Central memory CD4-positive, alpha-beta T cell (primary cell): ENCODE data around the gene OMP.
"Not testable (repeated sequence)": the region's sequence is repeated elsewhere in the genome, so short reads cannot be mapped to it uniquely, and the experiment has no call there.

Source experiments
- DNase-seq: peaks from one replicate; pipeline ENCODE4 v3.0.0; 2022
- total RNA-seq, 3 experiments: gene quantifications; one replicate each; lab custom pipeline; 2026; lab: John Stamatoyannopoulos, UW

OMP gene, protein sequence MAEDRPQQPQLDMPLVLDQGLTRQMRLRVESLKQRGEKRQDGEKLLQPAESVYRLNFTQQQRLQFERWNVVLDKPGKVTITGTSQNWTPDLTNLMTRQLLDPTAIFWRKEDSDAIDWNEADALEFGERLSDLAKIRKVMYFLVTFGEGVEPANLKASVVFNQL
- total RNA-seq, result 0 reads per million in 3 experiments

- no peak for DNase-seq
These were observed at the start of gene OMP for GRCh38 chr11:77102246-77103210. Gene OMP (plus strand): TSS chr11:77102840. CDS start chr11:77102840, 0 bp downstream.

DNA sequence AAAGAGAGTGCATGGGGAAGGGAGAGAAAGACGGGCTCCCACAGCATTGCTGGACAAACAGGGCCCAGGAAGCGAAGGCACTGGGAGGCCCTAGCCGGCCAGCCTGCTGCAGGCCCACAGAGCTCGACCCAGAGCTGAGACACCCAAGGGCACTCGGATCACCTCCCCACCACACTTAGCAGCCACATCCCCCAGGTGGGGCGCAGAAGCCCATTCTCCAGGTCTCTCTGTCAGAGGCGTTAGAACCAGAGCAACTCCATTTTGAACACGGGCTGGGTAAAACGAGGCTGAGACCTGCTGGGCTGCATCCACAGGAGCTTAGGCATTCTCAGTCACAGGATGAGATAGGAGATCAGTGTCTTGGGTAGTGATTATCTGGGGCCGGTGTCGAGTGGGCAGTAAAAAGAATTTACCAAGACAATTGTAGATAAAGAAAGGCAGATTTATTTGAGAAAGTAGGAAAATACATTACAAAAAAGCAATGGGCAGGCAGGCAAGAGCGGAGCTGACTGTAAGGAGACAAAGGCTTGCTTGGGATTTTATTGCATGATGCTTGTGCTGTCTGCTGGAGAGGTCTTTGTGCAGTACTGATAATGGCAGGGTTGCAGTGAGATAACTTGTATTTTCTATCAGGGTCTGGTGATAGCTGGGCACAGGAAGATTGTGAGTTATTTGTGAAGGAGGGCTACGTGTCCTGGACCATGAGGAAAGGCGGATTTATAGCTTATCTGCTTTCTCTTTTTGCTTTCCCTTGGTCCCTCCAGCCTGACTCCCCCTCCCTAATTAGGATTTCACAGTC is 49.2 kb upstream of the OMP start:
- no peak for DNase-seq

DNA sequence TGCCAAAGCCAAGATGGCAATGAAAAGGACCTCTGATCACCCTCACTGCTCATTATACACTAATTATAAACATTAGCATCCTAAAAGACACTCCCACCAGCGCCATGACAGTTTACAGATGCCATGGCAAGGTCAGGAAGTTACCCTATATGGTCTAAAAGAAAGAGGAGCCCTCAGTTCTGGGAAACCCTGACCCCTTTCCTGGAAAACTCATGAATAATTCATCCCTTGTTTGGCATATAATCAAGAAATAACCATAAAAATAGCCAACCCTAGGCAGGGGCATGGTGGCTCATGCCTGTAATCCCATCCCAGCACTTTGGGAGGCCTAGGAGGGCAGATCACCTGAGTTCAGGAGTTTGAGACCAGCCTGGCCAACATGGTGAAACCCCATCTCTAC is 48.6 kb upstream of the OMP start:
- no peak for DNase-seq

- no peak for DNase-seq
These were observed 47.5 kb upstream of the OMP start for GRCh38 chr11:77055101-77055561.

GRCh38 chr11:77055913-77056312 is 46.7 kb upstream of the OMP start:
- DNase-seq, result no peak

GRCh38 chr11:77056814-77057402 is 45.7 kb upstream of the OMP start:
- no peak for DNase-seq

DNA sequence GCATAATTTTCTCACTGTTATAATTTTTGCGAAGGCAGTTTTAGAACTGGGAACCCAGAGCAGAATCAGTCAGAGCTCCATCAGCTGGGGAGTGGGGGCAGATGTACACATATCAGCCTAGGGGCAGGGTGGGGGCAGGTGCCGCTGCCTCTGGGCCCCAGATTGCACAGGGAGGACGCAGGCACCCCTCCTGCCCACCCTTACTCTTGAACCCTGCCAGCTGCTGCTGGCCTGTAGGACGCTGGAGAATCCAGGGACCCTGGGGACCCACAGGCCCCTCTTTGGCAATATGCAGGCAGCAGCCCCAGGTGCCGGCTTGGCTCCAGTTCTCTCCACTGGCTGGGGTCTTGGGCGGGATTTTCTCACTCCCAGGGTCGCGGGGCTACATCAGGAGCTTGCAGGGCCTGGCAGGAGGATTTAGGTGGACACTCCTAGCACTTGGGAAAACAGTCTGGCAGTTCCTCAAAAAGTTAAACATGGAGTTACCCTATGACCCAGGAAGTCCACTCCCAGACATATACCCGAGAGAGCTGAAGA is 44.6 kb upstream of the OMP start:
- DNase-seq, result no peak

DNA sequence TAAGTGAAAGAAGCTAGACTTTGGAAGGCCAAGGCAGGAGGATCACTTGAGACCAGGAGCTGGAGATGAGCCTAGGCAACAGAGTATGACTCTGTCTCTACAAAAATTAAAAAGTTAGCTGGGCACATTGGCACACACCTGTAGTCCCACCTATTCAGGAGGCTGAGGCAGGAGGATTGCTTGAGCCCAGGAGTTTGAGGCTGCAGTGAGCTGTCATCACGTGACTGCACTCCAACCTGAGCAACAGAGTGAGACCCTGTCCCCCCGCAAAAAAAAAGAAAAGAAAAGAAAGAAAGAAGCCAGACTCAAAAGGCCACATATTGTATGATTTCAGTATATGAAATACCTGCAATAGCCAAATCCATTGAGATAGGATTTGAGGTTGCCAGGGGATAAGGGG is 43.7 kb upstream of the OMP start:
- DNase-seq, result no peak

GRCh38 chr11:77059806-77060205 is 42.8 kb upstream of the OMP start:
- DNase-seq, result no peak

- no peak for DNase-seq
These were observed 42.4 kb upstream of the OMP start for GRCh38 chr11:77060234-77060633.

GRCh38 chr11:77061258-77061657 is 41.4 kb upstream of the OMP start:
- DNase-seq, result not testable (repeated sequence)

- no peak for DNase-seq
These were observed 39.7 kb upstream of the OMP start for GRCh38 chr11:77062924-77063323.

- DNase-seq, result no peak
These were observed 39.2 kb upstream of the OMP start for GRCh38 chr11:77063407-77063806.

- DNase-seq, result no peak
These were observed 38.8 kb upstream of the OMP start for GRCh38 chr11:77063861-77064260.

- no peak for DNase-seq
These were observed 37.9 kb upstream of the OMP start for GRCh38 chr11:77064648-77065217.

DNA sequence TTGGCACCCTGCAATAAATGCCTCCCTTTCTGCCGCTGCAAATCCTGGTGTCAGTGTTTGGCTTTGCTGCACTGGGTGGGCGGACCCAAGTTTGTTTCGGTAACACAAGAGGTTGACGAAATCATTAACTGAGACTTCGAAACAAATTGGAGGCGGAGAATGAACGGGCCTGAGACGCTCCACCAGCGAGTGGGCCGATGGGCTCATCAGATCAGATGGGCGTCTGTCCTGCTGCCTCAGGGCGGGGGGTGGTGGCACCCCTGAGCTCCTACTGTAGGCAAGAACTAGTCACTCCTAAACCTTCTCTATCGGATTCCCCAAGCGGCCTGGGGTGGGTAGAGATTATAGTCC is 36.8 kb upstream of the OMP start:
- no peak for DNase-seq

DNA sequence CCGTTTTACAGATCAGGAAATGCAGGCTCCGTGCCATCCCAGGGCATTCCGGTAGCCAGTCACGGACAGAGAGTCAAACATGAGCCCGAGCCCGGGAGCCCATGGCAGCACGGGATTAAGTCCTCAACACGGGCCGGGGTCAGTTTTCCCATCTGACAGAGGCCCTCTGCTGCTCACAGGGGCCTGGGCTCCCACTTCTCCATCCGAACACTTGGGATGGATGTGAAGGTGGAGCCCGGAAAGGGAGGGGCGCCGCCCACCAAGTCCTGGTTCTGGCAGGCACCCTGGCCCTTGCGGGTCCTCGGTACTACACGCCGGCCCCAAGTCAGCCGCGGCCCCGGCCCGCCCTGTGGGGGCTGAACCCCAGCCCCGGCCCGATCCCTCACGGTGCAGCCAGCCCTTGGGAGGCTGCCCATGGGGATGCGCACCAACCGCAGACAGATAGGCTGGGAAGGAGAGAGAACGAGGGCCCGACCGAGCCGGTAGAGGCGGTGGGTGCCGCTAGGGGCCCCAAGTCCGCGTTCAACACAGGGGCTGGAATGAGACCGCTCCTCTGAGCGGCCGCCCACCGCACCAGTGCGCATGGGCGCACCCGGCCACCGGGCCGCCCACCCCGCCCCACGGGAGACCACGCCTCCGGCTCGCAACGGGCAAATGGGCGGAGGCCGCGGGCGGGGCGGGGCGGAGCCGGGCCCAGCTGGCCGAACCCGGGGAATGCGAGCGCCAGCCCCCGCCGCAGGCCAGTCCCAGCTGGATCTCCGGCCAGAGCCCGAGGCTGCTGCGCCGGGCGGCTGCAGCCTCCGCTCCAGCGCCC is 36.2 kb upstream of the OMP start, which contains the start of gene CAPN5:
Gene CAPN5 (plus strand): TSS at position 743 of the 814 bp plus-strand sequence. CDS start 17,916 bp downstream, outside the sequence.
- peak; percentile 83 for DNase-seq

- no peak for DNase-seq
These were observed 34.7 kb upstream of the OMP start for GRCh38 chr11:77067861-77068443.

- DNase-seq, result no peak
These were observed 33.9 kb upstream of the OMP start for GRCh38 chr11:77068457-77069335.
